Suprapubic skin (tissue), 3 donors: ENCODE measurements around the gene MCF2L.

ENCODE experiments used
- POLR2A ChIP-seq, 2 donors: fragments of 450-650 bp; IDR thresholded peaks; one replicate each; pipeline ENCODE4 v1.6.1; 2017; ENCODE audit warnings: antibody characterized with exemption in 2 of 2, mild to moderate bottlenecking in 2 of 2, moderate library complexity in 2 of 2
- TF ChIP-seq, protein P1 (sequence below), 2 donors: fragments of 200-600 bp in 1 of 2; fragments of 450-650 bp in 1 of 2; sonication (generic) in 1 of 2; IDR thresholded peaks; one replicate each; pipeline ENCODE4 v1.5.1; 2016 to 2019; ENCODE audit warnings: antibody characterized with exemption in 2 of 2, mild to moderate bottlenecking in 1 of 2, moderate library complexity in 1 of 2

DNA sequence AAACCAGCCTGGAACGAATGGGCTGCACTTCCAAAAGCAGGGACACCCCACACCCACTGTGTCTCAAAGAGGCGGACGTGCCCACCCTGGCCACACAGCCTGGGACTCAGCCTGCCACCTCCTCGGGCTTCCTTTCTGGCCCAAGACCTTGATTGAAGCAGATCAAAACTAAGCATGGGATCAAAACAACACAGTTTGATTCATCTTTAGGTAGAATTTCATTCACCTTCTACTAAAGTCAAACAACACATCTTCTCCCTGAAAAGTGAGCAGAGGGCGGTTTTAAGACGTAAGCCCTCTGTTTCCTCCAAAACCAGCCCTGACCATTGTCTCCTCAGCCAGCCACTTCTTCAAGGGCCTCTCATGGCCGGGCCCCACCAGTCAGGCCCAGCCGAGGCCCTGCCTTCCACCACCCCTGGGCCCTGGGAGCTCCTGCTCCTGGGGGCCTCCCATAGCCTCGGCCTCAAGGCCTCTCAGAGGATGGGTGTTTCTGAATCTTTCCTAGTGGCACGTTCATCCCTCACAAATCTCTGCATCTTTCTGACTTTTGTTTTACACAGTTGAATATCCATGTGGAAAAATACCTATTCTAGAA lies 147.3 kb downstream of the MCF2L start:
- TF ChIP-seq, protein P1, sequence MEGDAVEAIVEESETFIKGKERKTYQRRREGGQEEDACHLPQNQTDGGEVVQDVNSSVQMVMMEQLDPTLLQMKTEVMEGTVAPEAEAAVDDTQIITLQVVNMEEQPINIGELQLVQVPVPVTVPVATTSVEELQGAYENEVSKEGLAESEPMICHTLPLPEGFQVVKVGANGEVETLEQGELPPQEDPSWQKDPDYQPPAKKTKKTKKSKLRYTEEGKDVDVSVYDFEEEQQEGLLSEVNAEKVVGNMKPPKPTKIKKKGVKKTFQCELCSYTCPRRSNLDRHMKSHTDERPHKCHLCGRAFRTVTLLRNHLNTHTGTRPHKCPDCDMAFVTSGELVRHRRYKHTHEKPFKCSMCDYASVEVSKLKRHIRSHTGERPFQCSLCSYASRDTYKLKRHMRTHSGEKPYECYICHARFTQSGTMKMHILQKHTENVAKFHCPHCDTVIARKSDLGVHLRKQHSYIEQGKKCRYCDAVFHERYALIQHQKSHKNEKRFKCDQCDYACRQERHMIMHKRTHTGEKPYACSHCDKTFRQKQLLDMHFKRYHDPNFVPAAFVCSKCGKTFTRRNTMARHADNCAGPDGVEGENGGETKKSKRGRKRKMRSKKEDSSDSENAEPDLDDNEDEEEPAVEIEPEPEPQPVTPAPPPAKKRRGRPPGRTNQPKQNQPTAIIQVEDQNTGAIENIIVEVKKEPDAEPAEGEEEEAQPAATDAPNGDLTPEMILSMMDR (IDR thresholded peaks at IDR 0.05) = no peak
- no peak for TF ChIP-seq POLR2A (IDR thresholded peaks at IDR 0.05)
